GM18873 (cell line): ENCODE results near the gene NCOA5.

Experiments used
- ATAC-seq: cut with Tn5 transposase; IDR thresholded peaks from one replicate; pipeline ENCODE4 v1.9.1; 2021; ENCODE audit warnings: mild to moderate bottlenecking, moderate library complexity, moderate number of reproducible peaks; ENCODE audit not compliant: unreplicated experiment, low FRiP score

NCOA5 gene

GRCh38 chr20:46022411-46023147 lies 67.2 kb downstream of the NCOA5 start:
- ATAC-seq = no peak

GRCh38 chr20:46021361-46022359 lies 68.1 kb downstream of the NCOA5 start:
- ATAC-seq = no peak

GRCh38 chr20:46020555-46020954 lies 69.2 kb downstream of the NCOA5 start:
- ATAC-seq = no peak

- no peak for ATAC-seq
Measured at GRCh38 chr20:46018611-46019010, 71.2 kb downstream of the NCOA5 start.

- ATAC-seq = no peak
Measured at GRCh38 chr20:46018112-46018511, 71.7 kb downstream of the NCOA5 start.

GRCh38 chr20:46017272-46017671 lies 72.5 kb downstream of the NCOA5 start:
- no peak for ATAC-seq

- no peak for ATAC-seq
Measured at GRCh38 chr20:46014517-46015396, 75.0 kb downstream of the NCOA5 start.

- ATAC-seq = no peak
Measured at GRCh38 chr20:46013829-46014516, 75.8 kb downstream of the NCOA5 start.

- no peak for ATAC-seq
Measured at GRCh38 chr20:46013322-46013828, 76.4 kb downstream of the NCOA5 start.

GRCh38 chr20:46012921-46013320 lies 76.8 kb downstream of the NCOA5 start:
- ATAC-seq = no peak

GRCh38 chr20:46011631-46012482 lies 77.9 kb downstream of the NCOA5 start:
- no peak for ATAC-seq
